Measurements from ENCODE around the gene LIPC.

- TF ChIP-seq ZNF311 (tag by site-specific recombination; IDR thresholded peaks at IDR 0.05; ENCODE audit: borderline replicate concordance) (no peak), ZNF792 (tag by site-specific recombination; IDR thresholded peaks at IDR 0.05) (no peak), ZNF571 (tag by site-specific recombination; IDR thresholded peaks at IDR 0.05) (no peak), ZNF514 (tag by site-specific recombination; IDR thresholded peaks at IDR 0.05) (no peak)
These were observed 55.4 kb downstream of the LIPC start for GRCh38 chr15:58487041-58487723.

Data from HEK293 (cell line).